ENCODE data around the gene MACF1. TPM values are rescaled to one million over a fixed set of nuclear protein-coding genes. Genes with fewer than 3 reads are reported as not detected.

The MACF1 gene
- total and polyA plus RNA-seq, 2 experiments from 2014 or later: 80.4 to 261 TPM

DNA sequence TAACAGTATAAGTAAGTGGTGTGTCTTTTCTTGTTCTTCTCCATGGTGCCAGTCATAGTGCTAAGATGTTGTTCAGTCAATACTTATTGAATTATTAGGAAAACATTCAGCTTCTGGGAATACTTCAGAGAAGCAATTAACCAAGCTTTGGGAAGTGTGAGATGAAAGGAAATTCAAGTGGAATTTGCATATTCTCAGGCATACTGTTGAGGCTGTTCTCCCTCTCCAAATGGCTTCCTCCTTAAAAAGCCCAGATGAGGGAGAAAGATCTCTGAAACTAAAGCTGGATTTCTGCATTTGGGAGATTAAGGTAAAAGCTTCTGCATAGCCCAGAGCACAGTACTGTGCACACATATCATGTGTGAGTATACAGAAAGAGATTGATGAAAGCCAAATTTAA, 73.4 kb downstream of the MACF1 start:
- peaks cover 10% of the 10 kb centered on the region for H3K36me3 ChIP-seq
- no peak overlapping the region for H3K4me3 ChIP-seq
- no peak for DNase-seq (ENCODE audit: low read depth in 1 of 2, low spot score in 1 of 2)
- no peak for TF ChIP-seq CTCF (IDR thresholded peaks at IDR 0.05; ENCODE audit: low read depth, low read length)
- no peaks in the 10 kb centered on the region for H3K27me3 ChIP-seq
- H3K9me3 ChIP-seq (ENCODE audit: low read depth): no peaks in the 10 kb centered on the region
- H3K4me1 ChIP-seq (ENCODE audit: low read depth): peaks cover 16% of the 10 kb centered on the region
- H3K27ac ChIP-seq: no peak overlapping the region

DNA sequence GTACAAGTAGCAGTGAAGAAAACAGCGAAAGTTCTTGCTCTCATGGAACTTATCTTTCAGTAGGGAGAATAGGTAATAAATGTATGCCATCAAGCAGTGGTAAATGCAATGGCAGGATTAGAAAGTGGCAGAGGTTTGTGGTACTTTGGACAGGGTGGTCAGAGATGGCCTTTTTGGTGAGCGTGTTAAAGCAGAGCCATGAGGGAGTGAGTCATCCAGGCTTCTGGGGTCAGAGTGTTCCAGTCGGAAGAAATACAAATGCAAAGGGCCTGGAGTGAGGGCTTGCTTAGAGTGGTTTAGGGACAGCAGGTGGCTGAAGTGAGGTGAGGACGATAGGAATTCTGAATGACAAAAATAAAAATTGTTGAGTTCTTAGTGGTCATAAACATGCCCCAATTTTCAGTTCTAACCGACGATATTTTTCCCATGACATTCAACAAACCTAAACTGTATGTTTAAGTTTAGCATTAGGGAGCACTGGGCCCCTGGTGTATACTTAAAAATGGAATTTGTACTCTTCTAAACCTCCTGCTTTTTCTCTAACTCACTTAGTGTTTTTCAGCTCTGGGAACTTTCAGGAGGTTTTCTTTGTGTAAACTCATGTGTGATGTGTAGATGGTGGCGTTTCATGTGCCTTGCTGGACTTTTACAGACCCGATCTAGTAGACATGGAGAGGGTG, 78.2 kb downstream of the MACF1 start:
- DNase-seq (ENCODE audit: low read depth in 1 of 2, low spot score in 1 of 2): peak in 1 of 2 donors; percentile 10
- Histone ChIP-seq H3K27ac (no peak overlapping the region), H3K27me3 (no peaks in the 10 kb centered on the region), H3K36me3 (peaks cover 57% of the 10 kb centered on the region), H3K4me3 (no peak overlapping the region), H3K4me1 (ENCODE audit: low read depth) (no peaks in the 10 kb centered on the region), H3K9me3 (ENCODE audit: low read depth) (no peaks in the 10 kb centered on the region)
- TF ChIP-seq CTCF (IDR thresholded peaks at IDR 0.05; ENCODE audit: low read depth, low read length): no peak

DNA sequence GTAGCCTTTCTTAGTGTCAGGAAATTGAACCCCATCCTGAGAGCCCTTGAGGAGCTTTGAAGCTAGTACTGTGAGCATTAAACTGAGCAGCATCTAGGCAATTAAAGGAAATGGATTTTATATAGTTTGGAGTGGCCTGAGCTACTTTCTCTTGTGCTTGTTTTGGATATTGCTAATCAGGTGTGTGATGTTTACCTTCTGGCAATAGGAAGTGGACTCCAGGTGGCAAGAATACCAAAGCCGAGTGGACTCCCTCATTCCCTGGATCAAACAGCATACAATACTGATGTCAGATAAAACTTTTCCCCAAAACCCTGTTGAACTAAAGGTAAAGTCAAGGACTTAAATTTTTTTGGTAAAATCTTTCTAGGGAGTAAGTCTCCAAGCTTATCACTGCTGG, 79.4 kb downstream of the MACF1 start:
- Histone ChIP-seq H3K27ac (peak overlapping the region; percentile 4), H3K9me3 (ENCODE audit: low read depth) (no peaks in the 10 kb centered on the region), H3K27me3 (no peaks in the 10 kb centered on the region), H3K4me1 (ENCODE audit: low read depth) (no peaks in the 10 kb centered on the region), H3K36me3 (peaks cover 67% of the 10 kb centered on the region), H3K4me3 (no peak overlapping the region)
- DNase-seq (ENCODE audit: low read depth in 1 of 2, low spot score in 1 of 2): no peak
- no peak for TF ChIP-seq CTCF (IDR thresholded peaks at IDR 0.05; ENCODE audit: low read depth, low read length)

DNA sequence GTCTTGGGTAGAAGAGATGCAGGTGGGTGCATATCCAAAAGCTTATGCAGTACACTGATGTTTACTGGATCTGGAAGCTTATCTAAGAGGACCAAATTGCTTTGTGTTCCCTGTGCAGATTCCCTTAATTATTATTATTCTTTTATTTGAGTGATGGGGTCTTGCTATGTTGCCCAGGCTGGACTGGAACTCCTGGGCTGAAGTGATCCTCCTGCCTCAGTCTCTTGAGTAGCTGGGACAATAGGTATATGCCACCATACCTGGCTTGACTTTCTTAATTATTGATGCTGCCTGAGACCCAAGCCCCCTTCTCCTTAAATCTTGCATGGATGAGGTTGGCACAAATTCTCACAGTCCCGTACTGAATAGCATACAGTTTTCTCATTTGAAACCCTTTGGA, 83.0 kb downstream of the MACF1 start:
- no peaks in the 10 kb centered on the region for H3K27me3 ChIP-seq
- H3K36me3 ChIP-seq: peaks cover 86% of the 10 kb centered on the region

GRCh38 chr1:39288735-39289465, 84.4 kb downstream of the MACF1 start:
- no peaks in the 10 kb centered on the region for H3K9me3 ChIP-seq (ENCODE audit: low read depth)
- no peak for DNase-seq (ENCODE audit: low read depth in 1 of 2, low spot score in 1 of 2)
- no peak for TF ChIP-seq CTCF (IDR thresholded peaks at IDR 0.05; ENCODE audit: low read depth, low read length)
- peaks cover 87% of the 10 kb centered on the region for H3K36me3 ChIP-seq
- H3K4me1 ChIP-seq (ENCODE audit: low read depth): no peaks in the 10 kb centered on the region
- H3K27ac ChIP-seq: no peak overlapping the region
- H3K27me3 ChIP-seq: no peaks in the 10 kb centered on the region
- H3K4me3 ChIP-seq: no peak overlapping the region

More for the DNA sequence above, 83.0 kb downstream of the MACF1 start:
- no peak overlapping the region for H3K4me3 ChIP-seq
- no peak overlapping the region for H3K27ac ChIP-seq
- DNase-seq (ENCODE audit: low read depth in 1 of 2, low spot score in 1 of 2): no peak
- TF ChIP-seq CTCF (IDR thresholded peaks at IDR 0.05; ENCODE audit: low read depth, low read length): no peak
- H3K4me1 ChIP-seq (ENCODE audit: low read depth): no peaks in the 10 kb centered on the region
- no peaks in the 10 kb centered on the region for H3K9me3 ChIP-seq (ENCODE audit: low read depth)

Data from cardiac muscle cell (in vitro differentiated cells and primary cell).